ENCODE measurements around the gene METAP2.
"Not testable (repeated sequence)": the region's sequence is repeated elsewhere in the genome, so short reads cannot be mapped to it uniquely, and the experiment has no call there.

Gene METAP2

GRCh38 chr12:95473884-95474659, at the start of gene METAP2:
Gene METAP2, plus strand, starts transcription at chr12:95474152. Its CDS starts 28 bp downstream, at chr12:95474180.
- peak; percentile 91 for DNase-seq

- no peak for DNase-seq
Observed at GRCh38 chr12:95424271-95424994, 49.5 kb upstream of the METAP2 start.

GRCh38 chr12:95429172-95429510, 44.8 kb upstream of the METAP2 start:
- no peak for DNase-seq

GRCh38 chr12:95431120-95431519, 42.8 kb upstream of the METAP2 start:
- no peak for DNase-seq

GRCh38 chr12:95435355-95435754, 38.6 kb upstream of the METAP2 start:
- DNase-seq = no peak

- no peak for DNase-seq
Observed at GRCh38 chr12:95437565-95437964, 36.4 kb upstream of the METAP2 start.

GRCh38 chr12:95439461-95440230, 34.3 kb upstream of the METAP2 start:
- DNase-seq = no peak

- no peak for DNase-seq
Observed at GRCh38 chr12:95440401-95440800, 33.6 kb upstream of the METAP2 start.

- DNase-seq = no peak
Observed at GRCh38 chr12:95443459-95443858, 30.5 kb upstream of the METAP2 start.

- not testable (repeated sequence) for DNase-seq
Observed at GRCh38 chr12:95445099-95445498, 28.9 kb upstream of the METAP2 start.

- no peak for DNase-seq
Observed at GRCh38 chr12:95445884-95446505, 28.0 kb upstream of the METAP2 start.

- no peak for DNase-seq
Observed at GRCh38 chr12:95446506-95446900, 27.4 kb upstream of the METAP2 start.

GRCh38 chr12:95449656-95450055, 24.3 kb upstream of the METAP2 start:
- not testable (repeated sequence) for DNase-seq

GRCh38 chr12:95452501-95452900, 21.5 kb upstream of the METAP2 start:
- not testable (repeated sequence) for DNase-seq

- not testable (repeated sequence) for DNase-seq
Observed at GRCh38 chr12:95453881-95454280, 20.1 kb upstream of the METAP2 start.

GRCh38 chr12:95454780-95455215, 19.2 kb upstream of the METAP2 start:
- DNase-seq = not testable (repeated sequence)

- not testable (repeated sequence) for DNase-seq
Observed at GRCh38 chr12:95457605-95458004, 16.3 kb upstream of the METAP2 start.

- no peak for DNase-seq
Observed at GRCh38 chr12:95458761-95459160, 15.2 kb upstream of the METAP2 start.

- DNase-seq = no peak
Observed at GRCh38 chr12:95459310-95459709, 14.6 kb upstream of the METAP2 start.

- no peak for DNase-seq
Observed at GRCh38 chr12:95460105-95460504, 13.8 kb upstream of the METAP2 start.

GRCh38 chr12:95460896-95461295, 13.1 kb upstream of the METAP2 start:
- no peak for DNase-seq

- DNase-seq = no peak
Observed at GRCh38 chr12:95462081-95462480, 11.9 kb upstream of the METAP2 start.

GRCh38 chr12:95462551-95462950, 11.4 kb upstream of the METAP2 start:
- DNase-seq = no peak
